Lower leg skin (tissue), 4 donors: ENCODE data around the gene TTC5. TPM values are rescaled to one million over a fixed set of nuclear protein-coding genes. Genes with fewer than 3 reads are reported as not detected.

ENCODE experiments used
- DNase-seq, 2 donors: peaks; one replicate each; pipeline ENCODE4 v3.0.0-alpha.2; 2019; ENCODE audit warnings: low spot score in 2 of 2
- H3K4me3 ChIP-seq: fragments of 200-600 bp; sonication (generic); 2 replicates; pipeline ENCODE4 v1.5.1; 2017; ENCODE audit warnings: mild to moderate bottlenecking, low read depth; ENCODE audit not compliant: poor library complexity, severe bottlenecking
- POLR2A ChIP-seq, 2 donors: fragments of 450-650 bp; IDR thresholded peaks; one replicate each; pipeline ENCODE4 v1.6.1; 2016 to 2017; ENCODE audit warnings: antibody characterized with exemption in 2 of 2, mild to moderate bottlenecking in 1 of 2, moderate library complexity in 1 of 2
- WGBS, 2 donors: methylation state at CpG; one replicate each; pipeline ENCODE4 v1.1.5; 2018; 5-methylcytosine and 5-hydroxymethylcytosine counted together
- intact Hi-C: fragments of 100-400 bp; cut with DNase I; formaldehyde crosslinking; loops from one replicate; pipeline ENCODE4 v1.15.0; 2023; ENCODE audit warnings: low total_unique reads
- total RNA-seq, 4 donors: library from RNA; depleted of rRNA; stranded (reverse); fragments of >200 nt; gene quantifications; one replicate each; pipeline ENCODE4 v1.1.0, GENCODE V29; 2016
- TF ChIP-seq, protein P1 (sequence below), 3 donors: fragments of 450-650 bp; IDR thresholded peaks; one replicate each; pipeline ENCODE4 v1.5.1; 2016; ENCODE audit warnings: antibody characterized with exemption in 3 of 3, mild to moderate bottlenecking in 3 of 3, moderate library complexity in 2 of 3

Gene TTC5
- total RNA-seq, 4 donors from 2014 or later = 8.3 to 23.9 (median 13.8) TPM

DNA sequence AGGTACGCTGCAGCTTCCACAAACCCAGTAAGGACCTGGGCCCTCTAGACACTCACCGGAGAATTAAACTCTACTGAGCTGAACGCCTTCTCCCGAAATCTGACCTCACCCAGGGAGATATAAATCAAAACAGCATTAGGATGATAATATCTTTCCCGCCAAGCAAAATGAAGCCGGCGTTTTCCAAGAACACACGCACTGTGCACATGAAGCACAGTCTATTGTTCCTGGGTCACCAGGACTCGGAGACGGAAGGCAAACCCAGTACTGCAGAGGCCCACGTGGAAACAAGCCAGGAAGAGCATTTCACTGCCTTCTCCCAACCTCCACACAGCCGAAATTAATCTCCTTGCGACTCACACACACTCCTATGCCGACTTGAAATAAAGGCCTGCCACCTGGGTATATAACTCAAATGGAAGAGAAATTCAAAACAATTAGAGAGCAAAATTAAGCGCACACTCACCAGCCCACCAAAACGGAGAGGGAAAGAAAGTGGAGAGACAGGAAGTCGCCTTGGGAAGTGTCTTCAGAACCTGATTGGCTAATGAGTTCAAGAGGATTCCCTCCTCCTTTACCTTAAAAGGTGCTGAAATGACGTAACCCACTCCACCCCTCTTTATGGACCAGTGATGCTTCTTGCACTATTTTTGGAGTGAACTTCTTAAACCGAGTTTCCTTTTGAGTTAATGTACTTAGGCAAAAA, 27.2 kb upstream of the TTC5 start, which contains the start of gene CCNB1IP1:
TSS of gene CCNB1IP1 (minus strand) at position 492 of the 706 bp plus-strand sequence. CDS start 16,756 bp downstream, outside the sequence.
- peak; percentile 68 to 88 for DNase-seq
- intact Hi-C loops = loop anchor here (5.0 kb wide), 2 partner anchors 279 to 349 kb away; partner anchors contain the start of gene RNASE4
- peak within 1 kb of the TSS; percentile 48 for H3K4me3 ChIP-seq
- 1% methylated on average over 19 of the region's 19 CpGs for WGBS, 2 donors
- TF ChIP-seq, protein P1, sequence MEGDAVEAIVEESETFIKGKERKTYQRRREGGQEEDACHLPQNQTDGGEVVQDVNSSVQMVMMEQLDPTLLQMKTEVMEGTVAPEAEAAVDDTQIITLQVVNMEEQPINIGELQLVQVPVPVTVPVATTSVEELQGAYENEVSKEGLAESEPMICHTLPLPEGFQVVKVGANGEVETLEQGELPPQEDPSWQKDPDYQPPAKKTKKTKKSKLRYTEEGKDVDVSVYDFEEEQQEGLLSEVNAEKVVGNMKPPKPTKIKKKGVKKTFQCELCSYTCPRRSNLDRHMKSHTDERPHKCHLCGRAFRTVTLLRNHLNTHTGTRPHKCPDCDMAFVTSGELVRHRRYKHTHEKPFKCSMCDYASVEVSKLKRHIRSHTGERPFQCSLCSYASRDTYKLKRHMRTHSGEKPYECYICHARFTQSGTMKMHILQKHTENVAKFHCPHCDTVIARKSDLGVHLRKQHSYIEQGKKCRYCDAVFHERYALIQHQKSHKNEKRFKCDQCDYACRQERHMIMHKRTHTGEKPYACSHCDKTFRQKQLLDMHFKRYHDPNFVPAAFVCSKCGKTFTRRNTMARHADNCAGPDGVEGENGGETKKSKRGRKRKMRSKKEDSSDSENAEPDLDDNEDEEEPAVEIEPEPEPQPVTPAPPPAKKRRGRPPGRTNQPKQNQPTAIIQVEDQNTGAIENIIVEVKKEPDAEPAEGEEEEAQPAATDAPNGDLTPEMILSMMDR (IDR thresholded peaks at IDR 0.05) = no peak
- no peak for TF ChIP-seq POLR2A (IDR thresholded peaks at IDR 0.05)

DNA sequence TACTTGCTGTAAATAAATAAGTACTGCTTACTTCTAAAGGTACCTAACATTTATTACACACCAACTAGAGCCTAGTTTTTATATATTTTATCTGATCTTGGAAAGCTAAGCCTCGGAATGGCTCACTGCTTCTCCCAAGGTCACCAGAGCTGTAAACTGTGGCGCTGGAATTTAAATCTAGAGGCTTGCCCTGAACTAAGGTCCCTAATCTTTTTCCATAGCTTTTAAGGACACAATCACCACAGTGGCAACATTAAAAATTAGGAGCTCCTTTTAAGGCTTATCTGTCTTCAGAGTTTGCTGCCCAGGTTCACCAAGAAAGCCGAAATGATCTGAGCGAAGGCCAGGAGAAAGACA, 26.7 kb upstream of the TTC5 start:
- 2 to 4% methylated on average over 4 of the region's 4 CpGs for WGBS, 2 donors
- DNase-seq = no peak
- intact Hi-C loops = loop anchor here (5.0 kb wide), 2 partner anchors 280 to 350 kb away; partner anchors contain the start of gene RNASE4

DNA sequence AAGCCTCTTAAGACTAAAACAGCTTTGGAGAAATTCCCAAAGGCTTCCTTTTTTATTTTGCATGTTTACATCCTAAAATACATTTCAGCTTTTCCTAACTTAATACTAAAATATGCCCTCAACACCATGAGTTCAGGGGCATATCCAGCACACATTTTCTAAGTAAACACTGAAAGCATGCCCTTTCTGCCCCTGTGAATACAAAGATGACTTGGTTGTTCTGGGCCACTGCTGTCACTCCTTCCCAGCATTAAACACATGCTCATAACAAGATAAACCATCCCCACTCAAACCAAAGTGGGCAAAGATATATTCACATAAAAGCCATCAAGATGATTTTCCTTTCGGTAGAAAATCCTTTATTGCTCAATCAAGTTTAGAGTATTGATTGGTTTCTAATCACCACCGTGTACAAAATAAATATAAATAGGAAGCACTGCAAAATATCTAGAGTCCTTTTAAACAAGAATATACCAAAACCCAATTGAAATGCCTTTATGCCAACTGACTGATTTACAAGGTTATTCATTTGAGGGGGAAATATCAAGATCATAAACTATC, 25.4 kb upstream of the TTC5 start:
- WGBS, 2 donors = 74 to 79% methylated on average over 2 of the region's 2 CpGs
- TF ChIP-seq, protein P1 (IDR thresholded peaks at IDR 0.05) = no peak
- TF ChIP-seq POLR2A (IDR thresholded peaks at IDR 0.05) = no peak
- no peak overlapping the region for H3K4me3 ChIP-seq
- intact Hi-C loops = loop anchor here (5.0 kb wide), 2 partner anchors 281 to 351 kb away; partner anchors contain the start of gene RNASE4
- DNase-seq = no peak

More for the DNA sequence above, 26.7 kb upstream of the TTC5 start:
- peak overlapping the region; percentile 48 for H3K4me3 ChIP-seq
- TF ChIP-seq, protein P1 (IDR thresholded peaks at IDR 0.05) = no peak
- no peak for TF ChIP-seq POLR2A (IDR thresholded peaks at IDR 0.05)

DNA sequence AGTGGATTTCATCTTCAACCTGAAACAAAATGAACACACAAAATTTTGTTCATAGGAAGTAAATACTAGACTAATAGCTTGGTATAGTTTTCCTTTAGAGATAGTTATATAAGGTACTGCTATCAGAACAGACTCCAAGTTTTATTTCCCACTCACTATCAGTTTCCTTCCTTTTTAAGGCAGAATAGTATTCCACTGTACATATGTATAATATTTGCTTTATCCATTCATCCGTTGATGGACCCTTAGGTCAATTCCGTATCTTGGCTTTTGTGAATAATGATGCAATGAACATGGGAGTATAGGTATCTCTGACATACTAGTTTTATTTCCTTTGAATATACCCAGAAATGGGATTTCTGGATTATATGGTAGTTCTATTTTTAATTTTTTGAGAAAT, 23.6 kb upstream of the TTC5 start:
- no peak for DNase-seq
- TF ChIP-seq, protein P1 (IDR thresholded peaks at IDR 0.05) = no peak
- TF ChIP-seq POLR2A (IDR thresholded peaks at IDR 0.05) = no peak
- 67 to 95% methylated on average over 2 of the region's 2 CpGs for WGBS, 2 donors
- H3K4me3 ChIP-seq = no peak overlapping the region
- intact Hi-C loops = no loop called here

DNA sequence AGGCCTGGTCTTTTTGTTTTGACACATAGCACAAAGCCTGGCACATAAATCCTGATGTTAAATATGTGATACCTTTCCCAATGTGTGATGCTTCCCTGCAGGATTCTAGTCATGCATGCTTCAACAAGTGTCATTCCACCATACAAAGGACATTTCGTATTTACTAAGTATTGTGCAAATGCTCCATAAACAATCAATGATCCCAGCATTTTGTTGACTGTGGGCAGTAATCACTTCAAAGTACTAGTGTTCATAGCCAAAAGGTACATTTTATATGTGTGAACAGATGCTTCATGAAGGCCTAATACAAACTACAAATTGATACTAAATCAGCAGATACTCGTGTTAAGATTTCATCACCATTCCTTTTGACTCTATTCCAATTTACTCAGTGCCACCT, 23.0 kb upstream of the TTC5 start:
- intact Hi-C loops = no loop called here

More for the DNA sequence above, 23.0 kb upstream of the TTC5 start:
- no peak overlapping the region for H3K4me3 ChIP-seq
- no peak for TF ChIP-seq POLR2A (IDR thresholded peaks at IDR 0.05)
- TF ChIP-seq, protein P1 (IDR thresholded peaks at IDR 0.05) = no peak
- DNase-seq = no peak
- 34 to 39% methylated on average over 2 of the region's 2 CpGs for WGBS, 2 donors
